Measurements from ENCODE around the gene ZNF625.
"Not testable (repeated sequence)": the region's sequence is repeated elsewhere in the genome, so short reads cannot be mapped to it uniquely, and the experiment has no call there.

ZNF625 gene

DNA sequence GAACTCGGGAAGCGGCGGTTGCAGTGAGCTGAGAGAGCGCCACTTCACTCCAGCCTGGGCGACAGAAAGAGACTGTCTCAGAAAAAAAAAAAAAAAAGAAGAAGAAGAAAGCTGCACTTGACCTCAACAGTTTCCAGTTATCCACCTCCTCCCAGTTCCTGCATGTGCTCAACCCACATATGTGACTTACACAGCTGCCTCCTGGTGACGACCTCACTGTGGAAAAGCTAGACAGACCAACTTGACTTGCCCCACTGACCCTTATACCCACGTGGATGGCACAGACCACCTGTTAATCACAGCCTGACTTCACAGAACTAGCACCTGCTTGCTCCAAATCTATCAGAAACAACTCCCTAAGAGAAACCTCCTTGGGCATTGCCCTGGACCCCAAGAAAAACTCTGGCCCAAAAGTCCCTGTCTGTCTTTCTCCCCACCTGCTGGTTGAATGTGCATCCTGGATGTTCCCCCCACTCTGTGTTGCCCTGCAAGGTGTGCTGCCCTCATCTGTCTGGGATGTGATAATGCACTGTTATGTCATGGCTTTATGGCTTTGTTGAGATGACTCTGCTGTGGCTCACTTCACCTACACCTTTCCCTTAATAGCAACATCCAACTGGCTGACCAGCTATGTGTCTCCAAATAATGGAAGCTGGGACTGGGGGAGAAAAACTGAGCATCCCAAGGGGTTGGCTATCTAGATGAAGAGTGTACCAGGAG lies 19.2 kb downstream of the ZNF625 start:
- peak; percentile 7 for DNase-seq

DNA sequence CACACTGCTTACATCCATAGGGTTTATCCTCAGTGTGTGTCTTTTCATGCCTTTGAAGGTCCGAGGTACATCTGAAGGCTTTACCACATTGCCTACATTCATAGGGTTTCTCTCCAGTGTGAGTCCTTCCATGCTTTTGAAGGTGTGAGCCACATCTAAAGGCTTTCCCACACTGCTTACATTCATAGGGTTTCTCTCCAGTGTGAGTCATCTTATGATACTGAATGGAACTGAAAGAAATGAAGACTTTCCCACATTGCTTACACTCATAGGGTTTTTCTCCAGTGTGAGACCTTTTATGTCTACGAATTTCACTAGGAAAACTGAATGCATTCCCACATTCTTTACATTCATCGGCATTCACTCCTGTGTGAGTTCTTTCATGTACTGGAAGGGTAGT lies 23.5 kb downstream of the ZNF625 start:
- no peak for DNase-seq

DNA sequence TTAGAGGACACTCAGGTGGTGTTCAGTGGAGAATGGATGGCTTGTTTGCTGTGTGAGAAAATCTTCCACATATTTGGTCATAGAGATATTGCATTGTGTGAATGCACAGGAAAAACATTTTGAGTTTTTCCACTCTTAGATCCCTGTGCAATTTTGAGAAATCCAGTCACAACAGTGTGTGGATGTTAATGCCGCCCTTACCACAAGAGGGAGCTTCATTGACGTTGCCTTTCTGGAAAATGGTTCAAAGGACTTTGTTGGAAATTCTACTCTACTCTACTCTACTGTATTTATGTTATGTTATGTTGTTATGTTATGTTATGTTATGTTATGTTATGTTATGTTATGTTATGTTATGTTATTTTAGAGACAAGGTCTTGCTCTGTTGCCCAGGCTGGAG lies 29.8 kb downstream of the ZNF625 start:
- peak; percentile 23 for DNase-seq

DNA sequence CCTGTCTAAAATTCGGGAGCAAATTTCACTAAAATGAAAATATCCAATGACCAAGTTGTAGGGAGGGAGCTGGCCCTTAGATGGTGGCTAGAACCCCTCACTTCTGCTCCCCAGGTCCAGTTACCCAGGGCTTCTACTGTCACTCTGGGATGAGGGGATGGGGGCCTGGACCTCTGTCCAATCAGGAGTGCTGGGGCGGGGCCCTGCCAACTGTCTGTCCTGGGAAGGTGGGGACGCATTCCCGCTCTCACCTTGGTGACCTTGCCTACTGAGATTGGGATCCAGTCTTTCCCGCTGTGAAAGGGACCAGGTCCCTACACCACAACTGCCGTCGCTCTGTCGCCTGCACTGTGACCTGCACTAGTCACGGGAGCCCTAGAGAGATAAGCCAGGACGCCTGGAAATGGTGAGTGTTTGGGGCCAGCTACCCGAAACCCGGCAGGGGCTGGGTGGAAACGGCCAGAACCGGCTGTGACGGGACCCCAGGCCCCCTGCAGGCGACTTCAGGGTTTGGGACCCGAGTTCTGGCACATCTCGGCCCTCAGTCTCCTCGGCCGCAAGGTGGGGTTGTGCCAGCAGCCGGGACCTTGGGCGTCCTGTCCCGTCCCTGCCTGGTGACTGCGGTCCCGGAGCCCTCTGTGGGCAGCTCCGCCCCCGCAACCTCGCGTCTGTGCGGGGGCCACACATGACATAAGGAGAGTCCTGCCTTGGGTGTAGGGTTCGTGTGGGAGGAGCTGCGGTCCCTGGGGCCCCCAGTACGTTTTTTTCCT lies 39.1 kb downstream of the ZNF625 start:
- no peak for DNase-seq

DNA sequence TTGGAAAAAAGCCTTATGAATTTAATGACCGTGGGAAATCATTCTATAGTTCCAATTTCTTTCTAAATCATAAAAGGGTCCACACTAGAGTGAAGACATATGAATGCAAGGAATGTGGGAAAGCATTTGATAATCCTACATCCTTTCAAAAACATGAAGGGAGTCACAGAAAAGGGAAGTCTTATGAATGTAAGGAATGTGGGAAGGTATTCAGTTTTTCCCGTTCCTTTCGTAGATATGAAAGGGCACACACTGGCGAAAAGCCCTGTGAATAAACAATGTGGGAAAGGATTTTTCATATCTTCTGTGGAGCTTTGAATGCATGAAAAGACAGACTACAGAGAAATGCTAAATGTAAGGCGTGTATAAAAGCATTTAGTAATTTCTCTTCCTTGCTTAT lies 43.4 kb downstream of the ZNF625 start:
- DNase-seq: no peak

DNA sequence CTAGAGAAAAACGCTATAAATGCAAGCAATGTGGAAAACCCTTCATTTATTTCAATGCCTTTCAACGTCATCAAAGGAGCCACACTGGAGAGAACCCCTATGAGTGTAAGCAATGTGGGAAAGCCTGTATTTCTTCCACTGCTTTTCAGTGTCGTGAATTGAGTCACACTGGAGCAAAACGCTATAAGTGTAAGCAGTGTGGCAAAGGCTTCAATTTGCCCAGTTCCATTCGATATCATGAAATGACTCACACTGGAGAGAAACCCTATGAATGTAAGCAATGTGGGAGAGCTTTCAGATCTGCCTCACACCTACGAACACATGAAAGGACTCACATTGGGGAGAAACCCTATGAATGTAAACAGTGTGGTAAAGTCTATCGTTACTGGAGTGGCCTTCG lies 43.8 kb downstream of the ZNF625 start:
- no peak for DNase-seq

DNA sequence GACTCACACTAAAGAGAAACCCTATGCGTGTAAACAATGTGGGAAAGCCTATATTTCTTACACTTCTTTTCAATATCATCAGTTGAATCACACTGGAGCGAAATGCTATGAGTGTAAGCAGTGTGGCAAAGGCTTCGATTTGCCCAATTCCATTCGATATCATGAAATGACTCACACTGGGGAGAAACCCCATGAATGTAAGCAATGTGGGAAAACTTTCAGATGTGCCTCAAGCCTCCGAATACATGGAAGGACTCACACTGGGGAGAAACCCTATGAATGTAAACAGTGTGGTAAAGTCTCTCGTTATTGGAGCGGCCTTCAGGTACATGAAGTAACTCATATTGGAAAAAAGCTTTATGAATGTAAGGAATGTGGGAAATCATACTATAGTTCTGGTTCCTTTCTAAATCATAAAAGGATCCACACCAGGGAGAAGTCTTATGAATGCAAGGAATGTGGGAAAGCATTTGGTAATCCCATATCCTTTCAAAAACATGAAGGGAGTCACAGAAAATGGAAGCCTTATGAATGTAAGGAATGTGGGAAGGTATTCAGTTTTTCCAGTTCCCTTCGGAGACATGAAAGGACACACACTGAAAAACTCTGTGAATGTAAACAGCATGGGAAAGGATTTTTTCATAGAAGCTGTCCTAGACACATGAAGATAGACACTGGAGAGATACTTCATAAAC lies 44.4 kb downstream of the ZNF625 start:
- no peak for DNase-seq

DNA sequence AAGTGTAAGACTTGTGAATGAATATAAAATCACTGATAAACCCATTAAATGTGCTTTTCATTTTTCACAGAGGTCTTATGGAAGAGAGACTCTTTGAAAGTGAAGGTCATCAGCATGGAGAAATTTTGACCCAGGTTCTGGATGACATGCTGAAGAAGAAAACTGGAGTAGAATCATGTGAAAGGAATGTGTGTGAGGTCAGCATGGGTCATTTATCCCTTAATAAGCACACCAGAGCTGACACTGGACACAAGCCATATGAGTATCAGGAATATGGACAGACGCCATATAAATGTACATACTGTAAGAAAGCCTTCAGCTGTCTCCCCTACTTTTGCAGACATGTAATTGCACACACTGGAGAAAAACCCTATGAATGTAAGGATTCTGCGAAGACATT lies 45.4 kb downstream of the ZNF625 start:
- no peak for DNase-seq

DNA sequence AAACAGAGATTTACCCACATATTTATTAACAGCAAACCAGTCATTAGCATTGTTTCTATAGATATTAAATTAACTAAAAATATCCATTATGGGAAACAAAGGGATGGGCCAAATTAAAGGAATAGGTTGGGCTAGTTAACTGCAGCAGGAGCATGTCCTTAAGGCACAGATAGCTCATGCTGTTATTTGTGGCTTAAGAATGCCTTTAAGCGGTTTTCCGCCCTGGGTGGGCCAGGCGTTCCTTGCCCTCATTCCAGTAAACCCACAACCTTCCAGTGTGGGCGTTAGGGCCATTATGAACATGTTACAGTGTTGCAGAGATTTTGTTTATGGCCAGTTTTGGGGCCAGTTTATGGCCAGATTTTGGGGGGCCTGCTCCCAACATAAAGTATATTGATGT lies 52.6 kb downstream of the ZNF625 start:
- DNase-seq: not testable (repeated sequence)

DNA sequence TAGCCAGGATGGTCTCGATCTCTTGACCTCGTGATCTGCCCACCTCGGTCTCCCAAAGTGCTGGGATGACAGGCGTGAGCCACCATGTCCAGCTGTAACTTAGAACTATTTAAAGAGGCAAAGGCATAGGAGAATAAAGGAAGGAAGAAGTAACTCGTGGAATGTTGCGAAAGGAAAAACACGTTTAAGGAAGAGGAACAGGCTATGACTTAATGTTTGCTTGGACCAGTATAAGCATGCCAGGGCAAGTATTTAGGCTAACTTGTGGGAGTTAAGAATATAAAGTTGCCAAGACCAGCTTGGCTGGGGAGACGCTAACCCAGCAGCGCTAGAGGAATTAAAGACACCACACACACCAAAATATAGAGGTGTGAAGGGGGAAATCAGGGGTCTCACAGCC lies 58.5 kb downstream of the ZNF625 start:
- DNase-seq: no peak

DNA sequence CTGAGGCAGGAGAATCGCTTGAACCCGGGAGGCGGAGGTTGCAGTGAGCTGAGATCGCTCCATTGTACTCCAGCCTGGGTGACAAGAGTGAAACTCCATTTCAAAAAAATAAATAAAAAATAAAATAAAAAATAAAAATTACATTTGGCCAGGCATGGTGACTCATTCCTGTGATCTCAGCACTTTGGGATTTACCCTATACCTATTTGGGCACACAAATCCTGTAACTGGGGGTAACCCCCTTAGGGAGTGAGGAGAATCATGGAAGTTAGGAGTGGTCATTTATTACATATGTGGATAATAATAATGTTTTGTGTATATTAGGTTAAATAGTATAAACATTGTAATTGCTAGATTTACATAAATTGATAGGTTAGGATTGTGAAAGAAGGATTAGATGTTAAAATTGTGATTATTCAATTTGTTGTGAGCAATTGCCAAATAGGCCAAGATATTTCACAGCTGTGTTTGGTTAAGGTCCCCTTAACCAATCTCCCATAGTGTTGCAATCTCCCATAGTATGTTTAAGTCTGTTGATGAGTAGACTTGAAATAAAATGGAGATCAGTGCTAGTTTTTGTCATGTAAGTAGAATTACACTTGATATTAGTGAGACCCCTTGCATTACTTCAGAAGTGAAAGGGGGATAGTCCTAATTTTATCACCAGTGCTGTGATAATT lies 61.3 kb downstream of the ZNF625 start:
- DNase-seq: no peak
